Mesodermal cell (in vitro differentiated cells): ENCODE measurements around the gene SPATA20.

ENCODE experiments used
- H3K27ac ChIP-seq: 2 replicates; pipeline ENCODE4 v1.7.0; 2013; ENCODE audit warnings: mild to moderate bottlenecking, low read depth, low read length, moderate library complexity; ENCODE audit not compliant: severe bottlenecking
- H3K36me3 ChIP-seq: 2 replicates; pipeline ENCODE4 v1.7.1; 2013; ENCODE audit warnings: mild to moderate bottlenecking, low read length, moderate library complexity; ENCODE audit not compliant: control insufficient read depth, insufficient read depth
- H3K4me1 ChIP-seq: one replicate; pipeline ENCODE4 v1.7.1; 2013; ENCODE audit warnings: mild to moderate bottlenecking, low read length; ENCODE audit not compliant: insufficient read depth, control insufficient read depth, poor library complexity, severe bottlenecking
- H3K4me3 ChIP-seq: 2 replicates; pipeline ENCODE4 v1.7.0; 2013; ENCODE audit warnings: low read length, control low read depth, mild to moderate bottlenecking; ENCODE audit not compliant: insufficient read depth, poor library complexity, severe bottlenecking; ENCODE audit errors: extremely low read depth
- H3K9me3 ChIP-seq: 2 replicates; pipeline ENCODE4 v1.7.1; 2013; ENCODE audit warnings: mild to moderate bottlenecking, low read length, moderate library complexity; ENCODE audit not compliant: control insufficient read depth
- WGBS, 2 experiments: methylation state at CpG; one replicate each; pipeline ENCODE4 v1.1.5; 2013; ENCODE audit warnings: missing lambda C conversion rate in 2 of 2; ENCODE audit not compliant: insufficient coverage in 2 of 2; 5-methylcytosine and 5-hydroxymethylcytosine counted together

Gene SPATA20

DNA sequence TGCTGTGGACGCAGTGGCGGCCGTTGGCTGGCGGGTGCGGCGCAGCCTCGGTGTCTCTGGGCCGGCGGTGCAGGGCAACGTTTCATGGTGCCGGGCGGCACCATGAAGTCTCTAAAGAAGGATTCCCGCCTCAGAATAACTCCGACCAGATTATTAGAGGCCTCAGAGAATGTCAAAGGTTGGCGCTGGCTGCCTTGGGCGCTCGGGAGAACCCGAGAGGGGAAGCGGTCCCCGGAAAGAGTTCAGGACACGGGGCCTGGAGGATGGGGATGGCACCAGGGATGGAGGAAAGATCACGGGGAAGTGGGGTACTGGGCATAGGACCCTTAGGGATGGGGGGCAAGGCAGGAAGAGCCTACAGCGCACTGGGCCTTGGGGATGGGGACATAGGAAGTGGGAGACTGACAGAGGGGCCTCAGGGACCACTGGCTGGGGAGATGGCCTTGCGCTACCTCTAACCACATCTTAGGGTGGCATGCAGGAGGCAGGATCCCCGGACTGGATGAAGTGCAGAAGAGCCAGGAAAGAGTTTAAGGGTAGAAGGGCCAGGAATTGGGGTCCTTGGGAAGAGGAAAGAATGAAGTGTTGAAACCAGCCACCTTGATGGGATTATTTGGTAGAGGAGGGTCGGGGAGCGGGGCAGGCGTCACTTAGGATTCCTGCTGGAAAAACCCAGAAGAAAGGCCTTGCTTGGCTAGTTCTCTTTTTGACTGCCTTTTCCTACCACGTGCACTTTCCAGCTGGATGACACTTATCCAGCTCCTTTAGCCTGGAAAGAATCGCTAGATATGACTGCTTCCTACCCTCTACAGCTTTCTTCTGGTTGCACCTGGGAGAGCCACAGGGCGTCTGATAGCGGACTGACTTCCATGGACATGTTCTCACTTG is 38.2 kb upstream of the SPATA20 start:
- Histone ChIP-seq H3K27ac (no peak overlapping the region), H3K36me3 (no peaks in the 10 kb centered on the region), H3K4me1 (peaks cover 6% of the 10 kb centered on the region), H3K9me3 (no peaks in the 10 kb centered on the region), H3K4me3 (peak overlapping the region; percentile 38)
- WGBS, 2 experiments, result 32 to 39% methylated on average over 28 to 30 of the region's 32 CpGs

DNA sequence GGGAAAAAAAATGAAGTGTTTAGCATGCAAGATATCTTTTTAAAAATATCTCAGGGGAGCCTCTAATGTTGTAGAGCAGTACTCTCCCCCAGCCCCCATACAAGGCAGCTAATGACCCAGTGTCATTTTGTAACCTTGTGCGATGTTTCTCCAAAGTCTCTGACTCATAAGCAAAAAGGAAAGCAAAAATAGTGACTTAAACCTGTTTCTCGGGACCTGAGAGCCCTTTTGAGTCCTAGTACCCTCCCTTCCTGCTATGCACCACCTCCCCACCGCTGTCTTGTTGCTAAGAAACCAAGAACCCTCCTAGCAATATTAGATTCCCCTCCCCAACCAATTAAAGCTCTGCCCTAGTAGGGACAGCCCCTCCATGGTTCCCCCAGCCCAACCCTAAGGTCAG is 35.9 kb upstream of the SPATA20 start:
- 66 to 82% methylated on average over 3 of the region's 3 CpGs for WGBS, 2 experiments
- H3K27ac ChIP-seq, result no peak overlapping the region
- no peaks in the 10 kb centered on the region for H3K36me3 ChIP-seq
- H3K9me3 ChIP-seq, result no peaks in the 10 kb centered on the region
- peaks cover 11% of the 10 kb centered on the region for H3K4me1 ChIP-seq
- no peak overlapping the region for H3K4me3 ChIP-seq

DNA sequence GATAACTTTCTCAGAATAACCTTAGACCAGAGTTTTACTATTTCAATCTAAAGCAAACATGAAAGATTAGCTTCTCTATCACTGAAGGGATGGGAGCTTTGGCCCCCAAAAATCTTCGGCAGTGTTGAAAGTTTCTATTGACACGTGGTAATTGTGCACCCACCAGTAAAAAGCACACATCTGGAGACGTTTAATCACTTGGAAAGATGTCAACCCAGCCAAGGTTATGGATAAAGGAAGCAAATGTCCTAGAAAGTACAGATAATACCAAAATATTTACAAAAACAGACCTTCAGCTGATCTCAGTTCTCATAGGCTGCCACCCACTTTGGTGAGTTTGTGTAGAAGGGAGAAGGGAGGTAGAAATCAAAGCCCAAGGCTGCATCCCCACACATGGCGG is 33.5 kb upstream of the SPATA20 start:
- WGBS, 2 experiments, result 80 to 91% methylated on average over 3 of the region's 4 CpGs
- no peak overlapping the region for H3K4me3 ChIP-seq
- H3K27ac ChIP-seq, result no peak overlapping the region

DNA sequence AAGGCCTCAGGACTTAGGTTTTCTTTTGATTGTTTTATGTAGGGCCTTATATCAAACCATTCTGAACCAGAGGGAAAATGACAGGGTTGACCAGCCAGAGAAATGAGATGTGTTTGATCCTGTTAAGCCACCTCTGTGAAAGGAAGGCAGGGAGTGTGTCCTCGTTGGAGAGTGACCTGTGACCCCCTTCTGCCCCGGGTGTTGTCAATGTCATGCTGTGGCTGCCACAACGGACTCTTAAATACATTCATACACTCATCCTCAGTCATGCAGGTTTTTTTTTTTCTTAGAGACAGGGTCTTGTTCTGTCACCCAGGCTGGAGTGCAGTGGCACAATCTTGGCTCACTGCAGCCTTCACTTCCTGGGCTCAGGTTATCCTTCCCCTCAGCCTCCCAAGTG is 32.6 kb upstream of the SPATA20 start:
- Histone ChIP-seq H3K27ac (no peak overlapping the region), H3K9me3 (no peaks in the 10 kb centered on the region), H3K4me3 (no peak overlapping the region), H3K4me1 (peaks cover 11% of the 10 kb centered on the region), H3K36me3 (no peaks in the 10 kb centered on the region)
- 65% methylated on average over 3 of the region's 3 CpGs; no CpG with 5 or more reads in 1 of the 2 experiments for WGBS, 2 experiments

More for the DNA sequence above, 33.5 kb upstream of the SPATA20 start:
- peaks cover 11% of the 10 kb centered on the region for H3K4me1 ChIP-seq
- no peaks in the 10 kb centered on the region for H3K9me3 ChIP-seq
- no peaks in the 10 kb centered on the region for H3K36me3 ChIP-seq

DNA sequence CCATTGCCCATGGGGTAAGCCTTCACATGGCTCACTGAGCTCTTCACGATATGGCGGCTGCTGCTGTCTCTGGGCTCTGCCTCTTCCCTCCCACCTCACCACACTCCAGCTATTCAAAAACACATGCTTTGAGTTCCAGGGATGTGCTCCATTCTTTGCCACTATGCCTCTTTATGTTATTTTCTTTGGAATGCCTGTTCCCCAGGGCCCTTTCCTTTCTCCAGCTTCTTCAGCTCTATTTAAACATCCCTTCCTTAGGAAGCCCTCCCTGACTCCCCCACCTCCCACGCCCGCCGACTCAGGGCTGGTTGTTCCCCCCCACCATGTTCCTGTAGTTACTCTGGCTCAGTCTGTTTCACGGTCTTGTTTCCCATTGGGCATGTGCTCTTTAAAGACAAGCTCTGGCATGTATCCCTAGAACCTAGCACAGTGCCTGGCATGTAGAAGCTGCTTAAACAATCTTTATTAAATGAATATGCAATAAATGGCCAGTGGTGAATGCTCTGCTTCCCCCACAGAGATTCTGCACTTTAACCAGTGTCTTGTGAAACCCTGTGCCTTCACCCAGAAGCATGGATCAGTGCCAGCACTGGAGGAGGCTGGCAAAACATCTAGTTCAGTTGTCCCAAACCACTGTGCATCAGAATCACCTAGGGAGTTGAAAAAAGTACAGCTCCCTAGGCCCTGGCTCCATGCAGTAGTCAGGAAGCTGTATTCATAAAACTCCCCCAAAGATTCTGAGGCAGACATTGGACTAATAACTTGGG is 31.9 kb upstream of the SPATA20 start:
- peaks cover 11% of the 10 kb centered on the region for H3K4me1 ChIP-seq
- no peak overlapping the region for H3K4me3 ChIP-seq
- H3K27ac ChIP-seq, result no peak overlapping the region
- no peaks in the 10 kb centered on the region for H3K36me3 ChIP-seq
- 56 to 88% methylated on average over 2 to 6 of the region's 6 CpGs for WGBS, 2 experiments
- H3K9me3 ChIP-seq, result no peaks in the 10 kb centered on the region

DNA sequence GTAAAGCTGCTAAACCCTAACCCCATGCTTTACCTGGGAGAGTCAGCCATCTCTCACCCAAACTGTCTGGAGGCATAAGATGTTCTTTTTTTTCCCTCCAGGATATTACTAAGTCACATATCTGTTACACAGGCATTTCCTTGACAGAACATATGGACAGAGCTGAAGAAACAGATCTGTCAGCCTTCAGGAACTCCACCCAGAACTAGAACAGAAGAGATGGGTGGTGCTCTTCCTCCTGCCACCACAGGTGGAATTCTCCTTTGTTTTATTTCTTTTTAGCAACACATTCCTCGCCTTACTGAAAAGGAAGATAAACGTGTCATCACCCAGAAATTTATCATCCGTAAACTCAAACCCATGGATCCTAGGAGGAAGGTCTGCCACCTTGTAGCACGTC is 30.0 kb upstream of the SPATA20 start:
- H3K4me3 ChIP-seq, result no peak overlapping the region
- no peaks in the 10 kb centered on the region for H3K9me3 ChIP-seq
- no peak overlapping the region for H3K27ac ChIP-seq
- peaks cover 5% of the 10 kb centered on the region for H3K4me1 ChIP-seq
- H3K36me3 ChIP-seq, result no peaks in the 10 kb centered on the region
- WGBS, 2 experiments, result 86 to 100% methylated on average over 2 to 3 of the region's 4 CpGs

DNA sequence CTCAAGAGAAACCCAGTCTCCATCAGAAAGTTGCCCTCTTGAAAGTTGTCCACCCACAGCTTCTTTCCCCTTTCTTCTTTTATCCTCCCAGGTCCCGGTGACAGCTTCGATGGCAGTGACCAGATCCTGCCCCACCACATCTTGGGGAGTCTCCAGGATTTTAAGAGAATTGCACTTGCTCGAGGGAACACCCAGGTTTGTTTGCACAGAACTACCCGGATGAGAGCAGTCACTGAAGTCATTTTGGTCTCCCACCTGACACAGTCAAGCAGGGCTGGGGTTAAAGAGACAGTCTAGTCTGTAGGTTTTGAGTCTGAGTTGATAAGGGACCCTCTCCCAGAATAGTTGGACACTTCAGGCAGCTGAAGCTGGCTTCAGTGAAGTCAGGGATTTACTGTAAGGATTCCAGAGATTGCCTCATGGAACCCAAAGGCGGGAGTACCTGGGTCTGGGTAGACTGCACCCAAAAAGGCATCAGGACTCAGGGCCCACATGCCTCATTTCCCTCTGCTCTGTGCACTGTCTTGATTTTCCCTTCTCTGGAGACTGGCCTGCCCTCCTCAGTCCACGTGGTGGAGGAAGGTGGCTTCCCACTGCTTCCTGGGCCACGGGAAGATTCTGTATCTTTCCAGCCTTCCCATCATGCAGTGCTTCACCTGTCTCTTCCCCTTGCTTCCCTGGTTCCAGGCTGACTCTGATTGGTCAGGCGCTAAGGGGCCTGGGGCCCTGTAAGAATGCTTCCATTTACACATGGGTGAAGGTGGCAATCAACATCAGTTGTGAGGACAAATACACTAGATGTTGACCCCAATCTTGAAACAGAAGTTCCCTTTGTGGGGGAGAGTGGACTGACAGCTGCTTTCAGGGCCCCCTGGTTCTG is 29.2 kb upstream of the SPATA20 start:
- WGBS, 2 experiments, result 87 to 88% methylated on average over 6 to 8 of the region's 8 CpGs
- Histone ChIP-seq H3K4me3 (no peak overlapping the region), H3K36me3 (no peaks in the 10 kb centered on the region), H3K27ac (no peak overlapping the region), H3K9me3 (no peaks in the 10 kb centered on the region), H3K4me1 (peaks cover 5% of the 10 kb centered on the region)

DNA sequence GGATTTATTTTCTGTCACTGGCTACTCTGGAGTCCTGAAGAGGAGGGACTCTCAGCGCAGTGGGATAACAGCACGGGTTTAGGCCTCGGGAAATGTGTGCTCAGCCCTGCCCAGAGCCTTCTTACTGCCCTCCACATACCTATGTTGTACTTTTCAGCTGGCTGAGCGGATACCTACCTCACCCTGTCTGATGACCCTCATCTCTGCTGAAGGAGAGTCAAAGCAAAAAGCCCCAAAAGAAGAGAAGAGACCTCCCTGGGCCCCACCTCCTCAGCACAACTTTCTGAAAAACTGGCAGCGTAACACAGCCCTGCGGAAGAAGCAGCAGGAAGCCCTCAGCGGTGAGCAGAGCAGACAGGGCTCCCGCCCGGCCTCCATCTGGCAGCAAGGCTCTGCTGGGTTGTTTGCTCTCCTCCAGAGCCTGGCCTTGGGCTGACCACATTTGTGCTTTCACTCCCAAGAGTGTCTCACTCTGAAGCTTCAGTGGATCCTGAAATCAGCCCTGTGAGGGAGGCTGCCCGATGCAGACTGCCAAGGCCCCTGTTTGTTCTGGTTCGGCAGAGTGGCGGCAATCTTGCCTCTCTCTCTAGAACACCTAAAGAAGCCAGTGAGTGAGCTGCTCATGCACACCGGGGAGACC is 28.5 kb upstream of the SPATA20 start:
- H3K9me3 ChIP-seq, result no peaks in the 10 kb centered on the region
- peaks cover 5% of the 10 kb centered on the region for H3K4me1 ChIP-seq
- H3K4me3 ChIP-seq, result no peak overlapping the region
- no peak overlapping the region for H3K27ac ChIP-seq
- 85 to 88% methylated on average over 12 of the region's 13 CpGs for WGBS, 2 experiments
- no peaks in the 10 kb centered on the region for H3K36me3 ChIP-seq

DNA sequence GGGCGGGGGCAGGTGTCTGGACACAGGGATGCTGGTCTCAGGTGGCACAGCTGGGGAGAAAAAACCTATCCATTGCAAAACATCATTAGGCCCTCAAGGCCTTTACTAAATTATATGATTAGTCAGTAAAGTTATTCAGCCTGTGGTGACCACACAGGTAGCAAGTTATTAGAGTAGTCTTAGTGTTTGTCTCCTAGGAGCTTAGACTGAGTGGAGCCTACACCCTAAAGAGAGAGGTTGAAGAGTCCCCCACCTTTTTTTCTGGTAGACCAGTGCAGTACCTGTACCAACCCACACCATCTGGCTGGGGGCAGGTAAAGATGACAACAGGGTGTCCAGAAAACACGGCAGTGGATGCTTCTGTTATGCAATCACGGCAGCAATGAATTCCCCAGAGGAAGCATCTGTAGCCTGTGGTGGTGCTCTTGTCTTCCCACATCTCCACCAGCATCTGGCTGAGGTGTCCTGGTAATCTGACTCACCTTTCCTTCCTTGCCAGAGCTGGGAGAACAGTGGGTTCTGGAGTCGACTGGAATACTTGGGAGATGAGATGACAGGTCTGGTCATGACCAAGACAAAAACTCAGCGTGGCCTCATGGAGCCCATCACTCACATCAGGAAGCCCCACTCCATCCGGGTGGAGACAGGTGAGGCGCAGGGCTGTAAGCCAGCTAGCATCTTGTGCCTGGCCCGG is 27.7 kb upstream of the SPATA20 start:
- no peak overlapping the region for H3K4me3 ChIP-seq
- H3K4me1 ChIP-seq, result peaks cover 4% of the 10 kb centered on the region
- 85% methylated on average over 6 to 7 of the region's 8 CpGs for WGBS, 2 experiments
- H3K36me3 ChIP-seq, result no peaks in the 10 kb centered on the region
- no peak overlapping the region for H3K27ac ChIP-seq
- no peaks in the 10 kb centered on the region for H3K9me3 ChIP-seq
